ENCODE measurements around the gene LRIG1.

- TF ChIP-seq CTCF (conservative IDR thresholded peaks at IDR 0.05; ENCODE audit: low read depth, low read length) (no peak), EZH2 (IDR thresholded peaks at IDR 0.05; ENCODE audit: low read length, unreplicated experiment) (no peak)
Observed at GRCh38 chr3:66501483-66502244, 842 bp upstream of the LRIG1 start.

Data from PC-3 (cell line).